Esophagus muscularis mucosa (tissue), 4 donors: ENCODE data around the gene CALML6. TPM values are rescaled to one million over a fixed set of nuclear protein-coding genes. Genes with fewer than 3 reads are reported as not detected.

Experiments
- DNase-seq: peaks from one replicate; pipeline ENCODE4 v3.0.0-alpha.2; 2017; ENCODE audit errors: extremely low spot score
- H3K27ac ChIP-seq, 4 donors: fragments of 200-600 bp; sonication (generic); replicated peaks in 1 of 4; 1 replicate in 3 of 4; 2 replicates in 1 of 4; pipeline ENCODE4 v1.5.1; 2016 to 2019; ENCODE audit warnings: mild to moderate bottlenecking in 1 of 4
- H3K27me3 ChIP-seq, 4 donors: fragments of 200-600 bp; sonication (generic); one replicate each; pipeline versions ENCODE4 v1.5.1 to v1.6.0; 2016 to 2019
- H3K36me3 ChIP-seq, 4 donors: fragments of 200-600 bp; sonication (generic); one replicate each; pipeline ENCODE4 v1.5.1; 2016 to 2019
- H3K4me1 ChIP-seq, 4 donors: fragments of 200-600 bp; sonication (generic); one replicate each; pipeline ENCODE4 v1.5.1; 2016 to 2019
- H3K4me3 ChIP-seq, 4 donors: fragments of 200-600 bp; sonication (generic); 1 replicate in 2 of 4; 2 replicates in 2 of 4; pipeline ENCODE4 v1.5.1; 2016 to 2019; ENCODE audit warnings: mild to moderate bottlenecking in 4 of 4, moderate library complexity in 1 of 4
- H3K9me3 ChIP-seq, 4 donors: fragments of 200-600 bp; sonication (generic); 1 replicate in 3 of 4; 2 replicates in 1 of 4; pipeline ENCODE4 v1.5.1; 2016 to 2019
- EP300 ChIP-seq: sonication (generic); formaldehyde crosslinking; IDR thresholded peaks from one replicate; pipeline ENCODE4 v1.6.1; 2017; ENCODE audit warnings: antibody characterized with exemption
- POLR2A ChIP-seq: fragments of 450-650 bp; IDR thresholded peaks from one replicate; pipeline ENCODE4 v1.6.1; 2017; ENCODE audit warnings: antibody characterized with exemption, moderate library complexity, mild to moderate bottlenecking, low read depth
- POLR2AphosphoS5 ChIP-seq, 2 donors: sonication (generic); formaldehyde crosslinking; IDR thresholded peaks; one replicate each; pipeline ENCODE4 v1.6.1; 2017; ENCODE audit warnings: antibody characterized with exemption in 2 of 2
- WGBS: methylation state at CpG from one replicate; pipeline ENCODE4 v1.1.5; 2018; 5-methylcytosine and 5-hydroxymethylcytosine counted together
- intact Hi-C: fragments of 100-400 bp; cut with DNase I; formaldehyde crosslinking; loops from one replicate; pipeline ENCODE4 v1.15.1; 2023
- total RNA-seq, 4 donors: library from RNA; depleted of rRNA; stranded (reverse); fragments of >200 nt; gene quantifications; one replicate each; pipeline versions ENCODE4 v1.1.0 to v1.2.1, GENCODE V29; 2016
- TF ChIP-seq, protein P1 (sequence below), 3 experiments: fragments of 200-600 bp in 2 of 3; fragments of 450-650 bp in 1 of 3; sonication (generic) in 2 of 3; IDR thresholded peaks; one replicate each; pipeline ENCODE4 v1.5.1; 2017 to 2019; ENCODE audit warnings: antibody characterized with exemption in 3 of 3, mild to moderate bottlenecking in 2 of 3, moderate library complexity in 1 of 3

Gene CALML6
- total RNA-seq, 4 donors from 2014 or later, result not detected

DNA sequence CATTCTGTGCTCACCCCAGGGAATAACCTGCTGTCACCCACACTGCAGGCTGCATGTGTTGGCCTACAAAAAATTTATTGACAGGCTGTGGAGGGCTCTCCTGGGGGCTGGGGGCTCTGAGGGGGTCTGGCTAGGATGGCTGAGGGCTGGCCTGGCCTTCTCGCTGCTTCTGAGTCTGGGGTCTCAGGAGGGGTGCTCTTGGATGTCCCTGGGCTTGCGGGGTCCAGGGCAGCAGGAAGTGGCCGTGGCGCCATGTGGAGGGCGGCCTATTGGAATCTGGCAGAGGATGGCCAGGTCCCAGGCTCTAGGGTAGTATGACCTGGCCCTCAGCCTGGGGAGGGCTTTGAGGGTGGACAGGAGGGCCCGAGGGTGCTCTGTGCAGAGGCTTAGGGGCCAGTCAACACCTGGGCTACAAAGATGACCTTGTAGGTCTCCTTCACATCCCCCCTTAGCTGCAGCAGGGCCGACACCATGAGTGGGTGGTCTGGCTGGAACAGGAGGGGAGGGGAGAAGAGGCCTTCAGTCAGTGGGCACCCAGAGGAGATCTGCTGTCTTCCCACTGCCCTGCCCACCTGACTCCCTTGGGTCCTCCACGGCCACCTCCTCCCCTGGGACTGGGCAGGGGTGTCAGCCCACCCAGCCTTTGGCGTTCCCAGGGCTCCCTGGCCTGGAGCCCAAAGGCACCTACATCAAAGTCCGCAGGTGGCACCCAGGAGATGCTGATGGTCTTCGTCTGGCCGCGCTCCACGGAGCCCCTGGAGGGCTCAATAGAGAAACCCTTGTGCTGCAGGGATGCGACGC, 7.0 kb downstream of the CALML6 start:
- Histone ChIP-seq H3K4me3 (no peak overlapping the region), H3K4me1 (peaks cover 14 to 24% (median 22%) of the 10 kb centered on the region in 4 donors), H3K27me3 (peaks cover 0 to 3% (median 0%) of the 10 kb centered on the region in 4 donors), H3K36me3 (no peaks in the 10 kb centered on the region), H3K27ac (no peak overlapping the region), H3K9me3 (no peaks in the 10 kb centered on the region)
- intact Hi-C loops, result no loop called here
- TF ChIP-seq POLR2A (no peak), EP300 (no peak), POLR2AphosphoS5 (IDR thresholded peaks at IDR 0.05) (no peak)
- TF ChIP-seq, protein P1, sequence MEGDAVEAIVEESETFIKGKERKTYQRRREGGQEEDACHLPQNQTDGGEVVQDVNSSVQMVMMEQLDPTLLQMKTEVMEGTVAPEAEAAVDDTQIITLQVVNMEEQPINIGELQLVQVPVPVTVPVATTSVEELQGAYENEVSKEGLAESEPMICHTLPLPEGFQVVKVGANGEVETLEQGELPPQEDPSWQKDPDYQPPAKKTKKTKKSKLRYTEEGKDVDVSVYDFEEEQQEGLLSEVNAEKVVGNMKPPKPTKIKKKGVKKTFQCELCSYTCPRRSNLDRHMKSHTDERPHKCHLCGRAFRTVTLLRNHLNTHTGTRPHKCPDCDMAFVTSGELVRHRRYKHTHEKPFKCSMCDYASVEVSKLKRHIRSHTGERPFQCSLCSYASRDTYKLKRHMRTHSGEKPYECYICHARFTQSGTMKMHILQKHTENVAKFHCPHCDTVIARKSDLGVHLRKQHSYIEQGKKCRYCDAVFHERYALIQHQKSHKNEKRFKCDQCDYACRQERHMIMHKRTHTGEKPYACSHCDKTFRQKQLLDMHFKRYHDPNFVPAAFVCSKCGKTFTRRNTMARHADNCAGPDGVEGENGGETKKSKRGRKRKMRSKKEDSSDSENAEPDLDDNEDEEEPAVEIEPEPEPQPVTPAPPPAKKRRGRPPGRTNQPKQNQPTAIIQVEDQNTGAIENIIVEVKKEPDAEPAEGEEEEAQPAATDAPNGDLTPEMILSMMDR (IDR thresholded peaks at IDR 0.05), result no peak
- WGBS, result 93% methylated on average over 8 of the region's 16 CpGs
- no peak for DNase-seq

DNA sequence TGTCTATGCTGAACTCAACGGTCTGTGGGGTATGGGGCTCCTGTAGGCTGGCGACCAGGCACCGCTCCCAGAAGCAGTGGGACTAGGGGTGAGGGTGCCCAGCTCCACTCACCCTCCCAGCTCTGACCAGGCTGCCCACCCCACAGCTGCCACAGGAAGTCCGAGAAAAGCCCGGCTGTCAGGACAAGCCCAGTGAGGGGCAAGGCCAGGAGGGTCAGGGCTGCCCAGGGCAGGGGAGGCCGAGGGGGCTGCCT, 7.6 kb downstream of the CALML6 start:
- DNase-seq, result no peak
- intact Hi-C loops, result no loop called here
- WGBS, result 60% methylated on average over 1 of the region's 6 CpGs

DNA sequence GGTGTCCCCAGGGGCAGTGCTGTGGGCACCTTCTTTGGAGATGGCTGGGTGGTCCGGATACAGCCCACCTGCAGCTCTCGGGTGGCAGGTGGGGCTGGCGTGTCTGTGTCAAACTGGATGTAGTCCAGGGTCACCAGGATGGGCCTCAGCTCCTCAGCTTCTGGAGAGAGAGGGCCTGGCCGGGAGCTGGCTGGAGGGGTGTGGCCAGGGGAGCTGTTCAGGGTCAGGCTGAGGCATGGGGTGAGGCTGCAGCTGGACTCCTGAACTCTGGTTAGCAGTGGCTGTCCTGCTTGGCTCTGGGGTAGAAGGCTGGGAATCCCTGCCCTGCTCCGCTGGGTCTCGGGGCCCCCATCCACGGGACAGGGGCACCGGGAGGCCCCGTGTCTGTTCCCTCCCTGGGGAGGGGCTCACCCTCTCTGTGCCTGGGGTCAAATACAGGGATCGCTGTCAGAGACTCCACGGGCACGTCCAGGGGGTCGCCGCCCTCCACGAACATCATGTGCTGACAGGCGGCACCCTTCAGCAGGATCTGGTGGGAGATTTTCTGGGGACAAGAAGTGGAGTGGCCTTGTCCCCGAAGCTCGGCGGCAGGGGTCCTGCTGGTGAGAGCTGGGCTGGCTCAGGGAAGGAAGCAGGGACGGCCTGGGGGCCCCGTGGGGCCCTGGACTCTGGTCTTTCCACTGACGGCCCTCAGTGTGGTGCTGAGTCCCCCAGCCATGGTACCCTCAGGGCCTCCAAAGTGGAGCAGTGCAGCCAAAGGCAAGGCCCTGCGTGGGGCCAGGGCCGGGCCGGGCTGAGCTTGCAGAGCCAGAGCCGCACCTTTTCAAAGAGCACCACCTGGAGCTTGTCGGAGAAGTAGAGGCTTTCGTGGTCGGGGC, 8.1 kb downstream of the CALML6 start:
- 77% methylated on average over 13 of the region's 29 CpGs for WGBS

More for the DNA sequence above, 7.6 kb downstream of the CALML6 start:
- Histone ChIP-seq H3K27me3 (peaks cover 0 to 8% (median 0%) of the 10 kb centered on the region in 4 donors), H3K36me3 (no peaks in the 10 kb centered on the region), H3K4me3 (no peak overlapping the region), H3K27ac (no peak overlapping the region), H3K4me1 (peaks cover 18 to 24% (median 22%) of the 10 kb centered on the region in 4 donors), H3K9me3 (no peaks in the 10 kb centered on the region)
- TF ChIP-seq EP300 (no peak), POLR2A (no peak), POLR2AphosphoS5 (IDR thresholded peaks at IDR 0.05) (no peak)
- TF ChIP-seq, protein P1 (IDR thresholded peaks at IDR 0.05), result no peak

DNA sequence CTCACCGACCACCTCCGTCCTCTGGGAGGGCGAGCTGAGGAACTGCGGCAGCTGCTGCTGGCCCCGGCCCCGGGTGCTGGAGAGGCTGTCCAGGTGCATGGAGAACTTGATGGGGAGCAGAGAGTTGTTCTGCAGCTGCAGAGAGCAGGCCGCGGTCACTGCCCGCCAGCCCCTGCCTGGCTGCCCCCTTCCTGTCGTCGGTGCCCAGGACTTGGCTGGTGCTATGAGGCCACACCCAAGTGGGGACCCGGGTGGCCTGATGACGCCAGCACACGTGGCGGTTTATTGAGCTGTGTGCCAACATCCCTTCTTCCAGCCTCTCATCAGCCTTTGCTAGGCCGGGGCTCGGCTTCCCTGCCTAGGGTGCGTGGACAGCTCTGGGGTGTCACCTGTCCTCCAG, 9.3 kb downstream of the CALML6 start:
- Histone ChIP-seq H3K4me1 (peaks cover 5 to 18% (median 9%) of the 10 kb centered on the region in 4 donors), H3K36me3 (no peaks in the 10 kb centered on the region), H3K27me3 (peaks cover 0 to 19% (median 0%) of the 10 kb centered on the region in 4 donors), H3K9me3 (no peaks in the 10 kb centered on the region), H3K4me3 (no peak overlapping the region), H3K27ac (no peak overlapping the region)
- no peak for DNase-seq
- 47% methylated on average over 14 of the region's 18 CpGs for WGBS
- TF ChIP-seq, protein P1 (IDR thresholded peaks at IDR 0.05), result no peak
- TF ChIP-seq EP300, result no peak
- TF ChIP-seq POLR2AphosphoS5 (IDR thresholded peaks at IDR 0.05), result no peak
- no peak for TF ChIP-seq POLR2A
- intact Hi-C loops, result no loop called here

More for the DNA sequence above, 8.1 kb downstream of the CALML6 start:
- no peak for DNase-seq
- Histone ChIP-seq H3K9me3 (no peaks in the 10 kb centered on the region), H3K27ac (no peak overlapping the region), H3K4me1 (peaks cover 16 to 22% (median 19%) of the 10 kb centered on the region in 4 donors), H3K27me3 (peaks cover 0 to 11% (median 0%) of the 10 kb centered on the region in 4 donors), H3K36me3 (no peaks in the 10 kb centered on the region), H3K4me3 (no peak overlapping the region)
- intact Hi-C loops, result no loop called here
- TF ChIP-seq EP300 (no peak), POLR2A (no peak), POLR2AphosphoS5 (IDR thresholded peaks at IDR 0.05) (no peak)
- TF ChIP-seq, protein P1 (IDR thresholded peaks at IDR 0.05), result no peak
